Right atrium auricular region (tissue), 2 donors: ENCODE data around the gene ZNF460. TPM values are rescaled to one million over a fixed set of nuclear protein-coding genes. Genes with fewer than 3 reads are reported as not detected.

Experiments used
- DNase-seq: peaks from one replicate; pipeline ENCODE4 v3.0.0-alpha.2; 2019; ENCODE audit warnings: low spot score
- H3K27ac ChIP-seq, 2 donors: fragments of 200-600 bp; sonication (generic); 1 replicate in 1 of 2; 2 replicates in 1 of 2; pipeline ENCODE4 v1.5.1; 2016 to 2019
- H3K27me3 ChIP-seq, 2 donors: fragments of 200-600 bp; sonication (generic); one replicate each; pipeline versions ENCODE4 v1.5.1 to v1.6.0; 2017 to 2019
- H3K36me3 ChIP-seq: fragments of 200-600 bp; sonication (generic); one replicate; pipeline ENCODE4 v1.5.1; 2016
- H3K4me1 ChIP-seq, 2 donors: fragments of 200-600 bp; sonication (generic); one replicate each; pipeline versions ENCODE4 v1.5.1 to v1.6.0; 2017 to 2019
- H3K4me3 ChIP-seq, 2 donors: fragments of 200-600 bp; sonication (generic); 1 replicate in 1 of 2; 2 replicates in 1 of 2; pipeline ENCODE4 v1.5.1; 2017 to 2019; ENCODE audit warnings: mild to moderate bottlenecking in 1 of 2, moderate library complexity in 1 of 2
- H3K9me3 ChIP-seq, 2 donors: fragments of 200-600 bp; sonication (generic); one replicate each; pipeline ENCODE4 v1.5.1; 2019
- total RNA-seq, 2 donors: library from RNA; depleted of rRNA; stranded (reverse); fragments of >200 nt; gene quantifications; one replicate each; pipeline ENCODE4 v1.1.0, GENCODE V29; 2016
- TF ChIP-seq, protein P1 (sequence below), 2 donors: fragments of 200-600 bp; sonication (generic); IDR thresholded peaks; one replicate each; pipeline ENCODE4 v1.5.1; 2019; ENCODE audit warnings: antibody characterized with exemption in 2 of 2

ZNF460 gene
- total RNA-seq, 2 donors from 2014 or later: 34.7 to 38.3 TPM

DNA sequence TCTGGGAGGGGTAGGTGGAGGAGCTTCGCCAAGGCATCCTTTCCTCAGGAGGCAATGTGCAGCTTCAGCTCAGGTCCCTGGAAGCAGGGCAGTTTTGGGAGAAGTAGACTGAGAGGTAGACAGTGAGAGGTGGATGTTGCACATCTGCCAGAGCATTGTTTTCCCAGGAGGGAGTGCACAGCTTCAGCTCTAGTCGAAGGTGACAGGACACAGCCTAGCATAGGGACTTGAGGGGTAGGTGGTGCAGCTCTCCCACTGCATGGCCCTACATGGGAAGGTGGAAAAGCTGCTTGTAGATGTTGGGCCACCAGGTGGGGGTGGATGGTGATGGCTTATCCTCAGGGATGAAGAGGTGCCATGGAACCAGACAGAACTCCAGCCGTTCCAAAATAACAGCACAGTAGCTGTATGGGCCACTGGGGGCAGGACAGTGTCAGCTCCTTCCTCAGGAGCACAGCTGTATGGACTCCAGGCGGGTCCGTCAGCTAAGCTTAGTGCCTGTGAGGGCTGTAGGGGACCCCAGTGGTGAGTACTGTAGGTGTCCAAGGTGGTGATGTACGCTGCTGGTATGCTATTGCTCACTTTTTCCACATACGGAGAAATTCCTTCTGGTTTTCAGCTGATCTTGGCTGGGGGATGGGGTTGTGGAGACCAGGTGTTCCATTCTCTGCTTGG, 22.6 kb downstream of the ZNF460 start:
- DNase-seq: no peak
- Histone ChIP-seq H3K27ac (no peak overlapping the region), H3K36me3 (peaks cover 23% of the 10 kb centered on the region), H3K27me3 (no peaks in the 10 kb centered on the region), H3K4me3 (no peak overlapping the region), H3K4me1 (peaks cover 0 to 12% of the 10 kb centered on the region in 2 donors), H3K9me3 (no peaks in the 10 kb centered on the region)
- TF ChIP-seq, protein P1, sequence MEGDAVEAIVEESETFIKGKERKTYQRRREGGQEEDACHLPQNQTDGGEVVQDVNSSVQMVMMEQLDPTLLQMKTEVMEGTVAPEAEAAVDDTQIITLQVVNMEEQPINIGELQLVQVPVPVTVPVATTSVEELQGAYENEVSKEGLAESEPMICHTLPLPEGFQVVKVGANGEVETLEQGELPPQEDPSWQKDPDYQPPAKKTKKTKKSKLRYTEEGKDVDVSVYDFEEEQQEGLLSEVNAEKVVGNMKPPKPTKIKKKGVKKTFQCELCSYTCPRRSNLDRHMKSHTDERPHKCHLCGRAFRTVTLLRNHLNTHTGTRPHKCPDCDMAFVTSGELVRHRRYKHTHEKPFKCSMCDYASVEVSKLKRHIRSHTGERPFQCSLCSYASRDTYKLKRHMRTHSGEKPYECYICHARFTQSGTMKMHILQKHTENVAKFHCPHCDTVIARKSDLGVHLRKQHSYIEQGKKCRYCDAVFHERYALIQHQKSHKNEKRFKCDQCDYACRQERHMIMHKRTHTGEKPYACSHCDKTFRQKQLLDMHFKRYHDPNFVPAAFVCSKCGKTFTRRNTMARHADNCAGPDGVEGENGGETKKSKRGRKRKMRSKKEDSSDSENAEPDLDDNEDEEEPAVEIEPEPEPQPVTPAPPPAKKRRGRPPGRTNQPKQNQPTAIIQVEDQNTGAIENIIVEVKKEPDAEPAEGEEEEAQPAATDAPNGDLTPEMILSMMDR (IDR thresholded peaks at IDR 0.05): no peak

DNA sequence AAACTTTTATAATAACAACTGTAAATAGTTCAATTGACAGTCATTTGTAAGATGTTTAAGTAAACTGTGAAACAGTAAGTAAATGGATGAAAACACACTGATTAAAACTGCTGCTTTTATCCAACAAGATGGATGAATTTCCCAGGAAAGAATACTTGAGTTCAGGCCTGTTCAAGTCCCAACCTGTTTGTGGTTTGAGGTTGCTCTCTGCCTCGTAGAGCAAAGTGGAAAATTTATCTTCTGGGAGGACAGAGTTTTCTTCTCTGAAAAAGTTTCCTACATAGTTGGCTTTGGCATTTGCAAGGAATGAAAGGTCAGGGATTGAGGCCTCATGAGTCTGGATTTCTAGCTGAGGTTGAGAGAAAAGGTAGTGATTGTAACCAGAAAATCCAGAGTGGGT, 24.8 kb downstream of the ZNF460 start:
- H3K4me1 ChIP-seq: peaks cover 0 to 12% of the 10 kb centered on the region in 2 donors
- H3K27ac ChIP-seq: no peak overlapping the region
- H3K4me3 ChIP-seq: no peak overlapping the region
- H3K9me3 ChIP-seq: no peaks in the 10 kb centered on the region
- no peaks in the 10 kb centered on the region for H3K27me3 ChIP-seq
- peaks cover 11% of the 10 kb centered on the region for H3K36me3 ChIP-seq
- TF ChIP-seq, protein P1 (IDR thresholded peaks at IDR 0.05): no peak
- DNase-seq: no peak

DNA sequence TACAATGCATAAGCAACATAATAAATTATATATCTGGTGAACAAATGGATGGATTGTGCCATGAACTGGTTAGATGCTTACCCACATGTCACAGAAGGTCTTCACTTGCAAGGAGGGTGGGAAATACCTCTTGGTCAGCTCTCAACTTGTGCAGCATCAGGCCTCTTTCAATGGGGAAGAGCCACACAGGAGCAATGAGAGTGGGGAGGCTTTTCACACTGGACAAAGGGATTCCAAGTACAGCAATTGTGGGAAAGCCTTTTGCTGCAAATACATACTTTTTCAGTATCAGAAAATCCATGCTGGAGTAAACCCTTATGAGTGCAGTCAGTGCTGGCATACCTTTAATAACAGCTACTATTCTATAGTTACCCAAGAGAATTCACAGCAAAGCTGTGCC, 28.2 kb downstream of the ZNF460 start:
- H3K36me3 ChIP-seq: no peaks in the 10 kb centered on the region
- TF ChIP-seq, protein P1 (IDR thresholded peaks at IDR 0.05): no peak
- H3K4me1 ChIP-seq: no peaks in the 10 kb centered on the region
- no peak overlapping the region for H3K4me3 ChIP-seq
- H3K27me3 ChIP-seq: no peaks in the 10 kb centered on the region
- no peak overlapping the region for H3K27ac ChIP-seq
- DNase-seq: no peak
- no peaks in the 10 kb centered on the region for H3K9me3 ChIP-seq

DNA sequence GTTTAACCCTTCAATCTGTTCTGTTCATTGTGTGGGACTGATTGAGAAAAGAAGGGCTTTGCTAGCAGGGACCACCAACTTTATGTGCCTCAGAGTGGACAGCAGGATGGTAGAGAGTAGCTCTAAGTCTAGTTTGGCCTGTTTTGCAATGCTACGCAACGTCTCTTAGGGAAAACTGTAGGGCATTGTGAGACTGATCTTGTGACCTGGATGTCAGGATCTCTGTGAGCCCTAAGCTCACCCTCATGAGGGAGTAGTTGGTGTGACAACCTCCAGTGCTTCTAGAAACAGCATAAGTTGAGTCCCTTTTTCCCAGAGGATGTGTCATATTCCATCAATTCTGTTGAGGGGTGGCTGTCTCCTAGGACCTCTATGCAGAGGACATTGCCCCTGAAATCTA, 30.5 kb downstream of the ZNF460 start:
- DNase-seq: no peak
- Histone ChIP-seq H3K27ac (no peak overlapping the region), H3K27me3 (no peaks in the 10 kb centered on the region), H3K9me3 (no peaks in the 10 kb centered on the region), H3K36me3 (no peaks in the 10 kb centered on the region), H3K4me3 (no peak overlapping the region), H3K4me1 (no peaks in the 10 kb centered on the region)
- TF ChIP-seq, protein P1 (IDR thresholded peaks at IDR 0.05): no peak

DNA sequence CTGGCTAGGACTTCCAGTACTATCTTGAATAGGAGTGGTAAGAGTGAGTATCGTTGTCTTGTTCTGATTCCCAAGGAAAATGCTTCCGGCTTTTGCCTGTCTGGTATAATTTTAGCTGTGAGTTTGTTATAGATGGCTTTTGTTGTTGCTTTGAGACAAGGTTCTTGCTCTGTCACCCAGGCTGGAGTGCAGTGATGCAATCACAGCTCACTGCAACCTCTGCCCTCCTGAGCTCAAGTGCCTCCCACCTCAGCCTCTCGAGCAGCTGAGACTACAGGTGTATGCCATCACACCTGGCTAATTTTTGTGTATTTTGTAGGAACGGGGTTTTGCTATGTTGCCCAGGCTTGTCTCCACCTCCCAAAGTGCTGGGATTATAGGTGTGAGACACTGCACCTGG, 33.9 kb downstream of the ZNF460 start:
- Histone ChIP-seq H3K9me3 (no peaks in the 10 kb centered on the region), H3K36me3 (no peaks in the 10 kb centered on the region), H3K27ac (no peak overlapping the region), H3K27me3 (no peaks in the 10 kb centered on the region), H3K4me3 (no peak overlapping the region), H3K4me1 (peaks cover 0 to 2% of the 10 kb centered on the region in 2 donors)
- DNase-seq: no peak
- TF ChIP-seq, protein P1 (IDR thresholded peaks at IDR 0.05): no peak

DNA sequence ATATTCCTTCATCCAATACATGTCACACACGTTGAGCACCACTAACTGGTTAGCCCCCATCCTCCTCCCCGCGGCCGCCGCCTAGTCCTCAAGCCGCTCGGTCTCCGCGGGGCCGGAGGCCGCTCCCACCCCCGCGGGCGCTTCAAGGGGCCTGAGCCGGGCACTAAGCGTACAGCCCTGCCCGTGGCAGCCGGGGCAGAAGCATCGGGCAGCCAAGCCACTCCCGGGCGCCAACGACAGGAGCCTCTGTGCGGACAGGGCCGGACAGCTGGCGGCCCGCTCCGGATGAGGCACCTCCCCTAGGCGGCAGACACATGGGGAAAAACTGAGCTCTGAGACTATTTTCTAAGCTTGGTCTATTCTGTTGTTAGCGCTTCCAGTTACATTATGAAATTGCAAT, 37.2 kb downstream of the ZNF460 start:
- Histone ChIP-seq H3K4me3 (peak overlapping the region; percentile 26 to 39), H3K9me3 (no peaks in the 10 kb centered on the region), H3K4me1 (peaks cover 0 to 23% of the 10 kb centered on the region in 2 donors), H3K27me3 (no peaks in the 10 kb centered on the region), H3K27ac (no peak overlapping the region), H3K36me3 (no peaks in the 10 kb centered on the region)
- DNase-seq: no peak
- TF ChIP-seq, protein P1 (IDR thresholded peaks at IDR 0.05): no peak
